IMR-90 (cell line): ENCODE measurements around the gene KLHL25. TPM values are rescaled to one million over a fixed set of nuclear protein-coding genes. Genes with fewer than 3 reads are reported as not detected.

ENCODE experiments used
- ATAC-seq: fragments of 200-7000 bp; cut with Tn5 transposase; 2 replicates; pipeline ENCODE4 v1.9.1; 2020; ENCODE audit warnings: low read depth, mild to moderate bottlenecking, moderate library complexity
- BruUV-seq: library from RNA; stranded (reverse); fragments of 400-500 nt; replicated peaks from 2 replicates; lab custom pipeline; 2021; lab: Mats Ljungman, UMichigan
- CTCF ChIA-PET: fragments of 300-600 bp; formaldehyde crosslinking; extraction: SDS; loops from one replicate; lab custom pipeline; 2021; ENCODE audit warnings: antibody characterized with exemption; lab: Yijun Ruan, JAX
- POLR2A ChIA-PET: fragments of 300-600 bp; sonication (Branson Sonifier 250); formaldehyde crosslinking; loops from one replicate; lab custom pipeline; 2022; ENCODE audit warnings: antibody characterized with exemption; ENCODE audit not compliant: unreplicated experiment; lab: Charles Lee
- DNase-seq: peaks from one replicate; pipeline ENCODE4 v3.0.0; 2013
- H2AFZ ChIP-seq: replicated peaks from 2 replicates; pipeline ENCODE3; 2013; ENCODE audit warnings: low read length, mild to moderate bottlenecking; ENCODE audit not compliant: poor library complexity
- H2AK5ac ChIP-seq: 2 replicates; pipeline ENCODE4 v1.6.1; 2013; ENCODE audit warnings: low read depth, low read length, inconsistent platforms
- H2AK9ac ChIP-seq: replicated peaks from 2 replicates; pipeline ENCODE3; 2013; ENCODE audit warnings: mild to moderate bottlenecking, low read depth, low read length, moderate library complexity; ENCODE audit not compliant: poor library complexity
- H2BK120ac ChIP-seq: 2 replicates; pipeline ENCODE4 v1.6.1; 2013; ENCODE audit warnings: low read depth, low read length, inconsistent platforms
- H2BK15ac ChIP-seq: 3 replicates; pipeline ENCODE4 v1.6.1; 2013; ENCODE audit warnings: low read depth, low read length, inconsistent platforms
- H2BK20ac ChIP-seq: 2 replicates; pipeline ENCODE4 v1.6.1; 2013; ENCODE audit warnings: low read depth, mild to moderate bottlenecking, inconsistent platforms, low read length, moderate library complexity
- H2BK5ac ChIP-seq: 2 replicates; pipeline ENCODE4 v1.6.1; 2013; ENCODE audit warnings: mild to moderate bottlenecking, low read depth, low read length, inconsistent platforms; ENCODE audit not compliant: poor library complexity, severe bottlenecking
- H3K14ac ChIP-seq: replicated peaks from 2 replicates; pipeline ENCODE4 v1.6.1; 2013; ENCODE audit warnings: low read depth, low read length, inconsistent platforms
- H3K18ac ChIP-seq: 2 replicates; pipeline ENCODE4 v1.6.1; 2013; ENCODE audit warnings: low read depth, low read length, control low read depth
- H3K23ac ChIP-seq: 2 replicates; pipeline ENCODE4 v1.6.1; 2013; ENCODE audit warnings: low read depth, low read length, inconsistent platforms
- H3K27ac ChIP-seq: 2 replicates; pipeline ENCODE4 v1.5.1; 2013; ENCODE audit warnings: mild to moderate bottlenecking, control low read depth, low read length; ENCODE audit not compliant: insufficient read depth
- H3K27me3 ChIP-seq: 2 replicates; pipeline ENCODE4 v1.6.1; 2013; ENCODE audit warnings: low read length; ENCODE audit not compliant: control insufficient read depth, insufficient read depth
- H3K36me3 ChIP-seq: 2 replicates; pipeline ENCODE4 v1.6.1; 2013; ENCODE audit warnings: low read length, mixed read lengths; ENCODE audit not compliant: control insufficient read depth, insufficient read depth
- H3K4ac ChIP-seq: 2 replicates; pipeline ENCODE4 v1.6.1; 2013; ENCODE audit warnings: low read depth, low read length, inconsistent platforms
- H3K4me1 ChIP-seq: 2 replicates; pipeline ENCODE4 v1.6.1; 2013; ENCODE audit warnings: low read length, mixed read lengths; ENCODE audit not compliant: control insufficient read depth, insufficient read depth
- H3K4me2 ChIP-seq: 2 replicates; pipeline ENCODE4 v1.6.1; 2013; ENCODE audit warnings: low read depth, mild to moderate bottlenecking, control low read depth, low read length, moderate library complexity
- H3K4me3 ChIP-seq: 2 replicates; pipeline ENCODE4 v1.5.1; 2013; ENCODE audit warnings: low read depth, mild to moderate bottlenecking, control low read depth, low read length, moderate library complexity; ENCODE audit not compliant: insufficient read depth
- H3K56ac ChIP-seq: 2 replicates; pipeline ENCODE4 v1.6.1; 2013; ENCODE audit warnings: low read length, inconsistent platforms; ENCODE audit not compliant: insufficient read depth; ENCODE audit errors: extremely low read depth
- H3K79me1 ChIP-seq, 2 experiments: 2 replicates each; pipeline ENCODE4 v1.6.1; 2013; ENCODE audit warnings: low read length in 2 of 2, inconsistent platforms in 1 of 2, low read depth in 1 of 2
- H3K9ac ChIP-seq: 2 replicates; pipeline ENCODE4 v1.6.1; 2013; ENCODE audit warnings: low read depth, low read length, control low read depth
- H3K9me1 ChIP-seq: 2 replicates; pipeline ENCODE4 v1.6.1; 2013; ENCODE audit warnings: low read length, inconsistent platforms; ENCODE audit not compliant: insufficient read depth
- H3K9me3 ChIP-seq: 2 replicates; pipeline ENCODE4 v1.6.1; 2013; ENCODE audit warnings: low read length; ENCODE audit not compliant: control insufficient read depth, insufficient read depth
- H4K20me1 ChIP-seq: 2 replicates; pipeline ENCODE4 v1.6.1; 2013; ENCODE audit warnings: low read length, inconsistent platforms; ENCODE audit not compliant: insufficient read depth
- H4K5ac ChIP-seq: 2 replicates; pipeline ENCODE4 v1.6.1; 2013; ENCODE audit warnings: mild to moderate bottlenecking, low read depth, low read length, control low read depth
- H4K8ac ChIP-seq, 2 experiments: 2 replicates each; pipeline ENCODE4 v1.6.1; 2013; ENCODE audit warnings: low read depth in 2 of 2, low read length in 2 of 2, control low read depth in 1 of 2, inconsistent platforms in 1 of 2
- H4K91ac ChIP-seq: 2 replicates; pipeline ENCODE4 v1.6.1; 2013; ENCODE audit warnings: low read depth, low read length, inconsistent platforms; ENCODE audit not compliant: insufficient read depth
- FOS ChIP-seq: fragments of 150-350 bp; IDR thresholded peaks from 2 replicates; pipeline ENCODE4 v1.6.1; 2016; ENCODE audit warnings: low read depth, low read length
- MAFK ChIP-seq: IDR thresholded peaks from 2 replicates; pipeline ENCODE4 v1.6.1; 2012; ENCODE audit warnings: low read depth, low read length, improper control_type of control experiment
- MAZ ChIP-seq: IDR thresholded peaks from 2 replicates; pipeline ENCODE4 v1.6.1; 2012; ENCODE audit warnings: low read depth, mild to moderate bottlenecking, low read length, improper control_type of control experiment, moderate library complexity, borderline replicate concordance
- MXI1 ChIP-seq: IDR thresholded peaks from 2 replicates; pipeline ENCODE4 v1.6.1; 2012; ENCODE audit warnings: low read depth, mild to moderate bottlenecking, low read length, moderate library complexity, borderline replicate concordance
- RAD21 ChIP-seq: IDR thresholded peaks from 2 replicates; pipeline ENCODE4 v1.6.1; 2012; ENCODE audit warnings: low read length, improper control_type of control experiment
- WGBS, 2 experiments: methylation state at CpG; one replicate each; pipeline versions ENCODE4 v1.1.5 to v1.1.7; 2013; ENCODE audit warnings: missing lambda C conversion rate in 2 of 2; ENCODE audit not compliant: insufficient read length in 1 of 2; ENCODE audit errors: extremely low coverage in 2 of 2; 5-methylcytosine and 5-hydroxymethylcytosine counted together
- dilution Hi-C: fragments of 300-500 bp; cut with HindIII; formaldehyde crosslinking; loops from one replicate; pipeline ENCODE4 v1.14.3; 2018; ENCODE audit warnings: low sequenced_read_pairs; ENCODE audit not compliant: unreplicated experiment
- in situ Hi-C: fragments of 300-500 bp; cut with MboI; formaldehyde crosslinking; loops from 3 replicates; pipeline ENCODE4 v1.14.3; 2019; ENCODE audit warnings: low sequenced_read_pairs, inconsistent platforms, mixed read lengths
- intact Hi-C: fragments of 100-400 bp; cut with micrococcal nuclease; formaldehyde crosslinking; loops from 2 replicates; pipeline ENCODE4 v1.10.0; 2022
- polyA plus RNA-seq, 3 experiments: library from polyadenylated mRNA; depleted of rRNA; stranded (reverse); fragments of >200 nt; gene quantifications; 2 replicates each; pipeline ENCODE4 v1.2.3, GENCODE V29; 2012; ENCODE audit warnings: low replicate concordance in 1 of 3
- total RNA-seq: library from RNA; depleted of rRNA; stranded (reverse); fragments of >200 nt; gene quantifications from 2 replicates; pipeline ENCODE4 v1.2.3, GENCODE V29; 2012
- TF ChIP-seq, protein P1 (sequence below): fragments of 150-350 bp; IDR thresholded peaks from 2 replicates; pipeline ENCODE4 v1.6.1; 2017; ENCODE audit warnings: mild to moderate bottlenecking, antibody characterized with exemption, low read length, low read depth

The KLHL25 gene
- total and polyA plus RNA-seq, 2 of the 4 experiments (the other 2 are of a cell fraction): 2.7 to 5.6 TPM

- in situ Hi-C loops: no loop called here
Observed at GRCh38 chr15:85786781-85787114, 8.0 kb downstream of the KLHL25 start.

More at GRCh38 chr15:85786781-85787114, 8.0 kb downstream of the KLHL25 start:
- Histone ChIP-seq H4K91ac (no peak overlapping the region), H3K23ac (no peak overlapping the region), H3K4me1 (peaks cover 16% of the 10 kb centered on the region), H3K9me1 (peaks cover 13% of the 10 kb centered on the region), H3K56ac (no peak overlapping the region), H2BK5ac (no peak overlapping the region), H2BK20ac (no peak overlapping the region), H3K14ac (no peak overlapping the region), H3K18ac (no peak overlapping the region), H3K36me3 (no peaks in the 10 kb centered on the region), H4K20me1 (peaks cover 12% of the 10 kb centered on the region), H3K79me1 (peaks cover 25 to 57% of the 10 kb centered on the region in 2 experiments; a peak in 3 of 4 replicates), H2AK5ac (no peak overlapping the region), H2AFZ (no peak overlapping the region), H3K9ac (no peak overlapping the region), H2BK15ac (no peak overlapping the region), H3K4me3 (no peak overlapping the region), H4K8ac (no peak overlapping the region), H3K4ac (no peak overlapping the region), H3K4me2 (no peak overlapping the region), H3K27me3 (no peaks in the 10 kb centered on the region), H2AK9ac (no peak overlapping the region), H3K27ac (no peak overlapping the region), H3K9me3 (no peaks in the 10 kb centered on the region), H4K5ac (no peak overlapping the region), H2BK120ac (no peak overlapping the region)
- CTCF ChIA-PET: no interaction called here
- intact Hi-C loops (no loop called here), dilution Hi-C loops (no loop called here)
- WGBS, 2 experiments: 100% methylated on average over 1 of the region's 3 CpGs; no CpG with 5 or more reads in 1 of the 2 experiments
- TF ChIP-seq RAD21 (no peak), MAFK (no peak), FOS (no peak), MXI1 (no peak), MAZ (no peak)
- TF ChIP-seq, protein P1, sequence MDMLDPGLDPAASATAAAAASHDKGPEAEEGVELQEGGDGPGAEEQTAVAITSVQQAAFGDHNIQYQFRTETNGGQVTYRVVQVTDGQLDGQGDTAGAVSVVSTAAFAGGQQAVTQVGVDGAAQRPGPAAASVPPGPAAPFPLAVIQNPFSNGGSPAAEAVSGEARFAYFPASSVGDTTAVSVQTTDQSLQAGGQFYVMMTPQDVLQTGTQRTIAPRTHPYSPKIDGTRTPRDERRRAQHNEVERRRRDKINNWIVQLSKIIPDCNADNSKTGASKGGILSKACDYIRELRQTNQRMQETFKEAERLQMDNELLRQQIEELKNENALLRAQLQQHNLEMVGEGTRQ: no peak
- ATAC-seq: no peak
- DNase-seq: no peak
- POLR2A ChIA-PET: no interaction called here
- BruUV-seq: no TSS peak
